BJ (cell line): Measurements from ENCODE around the gene ETFBKMT. TPM values are rescaled to one million over a fixed set of nuclear protein-coding genes. Genes with fewer than 3 reads are reported as not detected.
A peak's percentile ranks its signal among the peaks of the same experiment; 100 is the strongest.

Experiments used
- CTCF ChIA-PET: fragments of 350-600 bp; formaldehyde crosslinking; extraction: SDS; loops from one replicate; lab custom pipeline; 2021; ENCODE audit warnings: antibody characterized with exemption, inconsistent platforms; lab: Yijun Ruan, JAX
- POLR2A ChIA-PET: fragments of 300-600 bp; sonication (Branson Sonifier 250); formaldehyde crosslinking; extraction: SDS; loops from one replicate; lab custom pipeline; 2021; ENCODE audit warnings: antibody characterized with exemption; lab: Charles Lee
- DNase-seq: peaks from one replicate; pipeline ENCODE4 v3.0.0-alpha.2; 2011; ENCODE audit warnings: low read depth
- H3K27me3 ChIP-seq: 2 replicates; pipeline ENCODE4 v1.6.0; 2011; ENCODE audit warnings: low read length; ENCODE audit not compliant: control insufficient read depth, insufficient read depth
- H3K36me3 ChIP-seq: 2 replicates; pipeline ENCODE4 v1.5.1; 2011; ENCODE audit warnings: low read length; ENCODE audit not compliant: control insufficient read depth, insufficient read depth
- H3K4me3 ChIP-seq: 2 replicates; pipeline ENCODE4 v1.5.1; 2011; ENCODE audit warnings: low read depth, mild to moderate bottlenecking, control low read depth, low read length
- polyA plus RNA-seq: library from polyadenylated mRNA; depleted of rRNA; stranded (reverse); fragments of >200 nt; gene quantifications from 2 replicates; pipeline ENCODE4 v1.2.3, GENCODE V29; 2011
- TF ChIP-seq, protein P1 (sequence below): IDR thresholded peaks from 2 replicates; pipeline ENCODE4 v1.5.1; 2011; ENCODE audit warnings: low read depth, mild to moderate bottlenecking, control low read depth, inconsistent platforms, low read length, moderate library complexity; ENCODE audit not compliant: insufficient read depth

ETFBKMT gene
- polyA plus RNA-seq, 1 experiment, result 0.94 TPM

DNA sequence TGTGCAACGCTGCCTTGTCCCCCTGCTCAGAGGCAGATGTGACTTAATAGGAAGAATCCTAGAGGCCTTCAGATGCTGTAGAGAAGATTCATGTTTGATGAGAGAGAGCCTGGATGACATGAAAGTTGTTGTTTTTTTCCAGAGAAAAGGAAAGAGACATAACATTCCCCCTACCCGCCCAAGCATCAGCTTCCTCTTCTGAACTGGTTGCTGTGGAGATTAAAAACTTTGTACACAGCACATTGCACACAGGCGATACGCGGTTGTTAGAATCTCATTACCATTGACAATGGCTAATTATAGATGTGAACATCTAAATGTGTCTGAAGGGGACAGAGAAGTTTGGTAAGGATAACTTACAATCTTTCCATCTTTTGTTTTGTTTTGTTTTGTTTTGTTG is 13.6 kb upstream of the ETFBKMT start:
- ChIA-PET POLR2A (no interaction called here), CTCF (interaction anchor here (0.9 to 1.2 kb wide), 2 partner anchors 10 to 394 kb away, joined by 3 read pairs; no protein-coding TSS in a partner anchor)
- DNase-seq, result no peak
- H3K36me3 ChIP-seq, result no peaks in the 10 kb centered on the region
- H3K27me3 ChIP-seq, result no peaks in the 10 kb centered on the region
- H3K4me3 ChIP-seq, result no peak overlapping the region
- TF ChIP-seq, protein P1, sequence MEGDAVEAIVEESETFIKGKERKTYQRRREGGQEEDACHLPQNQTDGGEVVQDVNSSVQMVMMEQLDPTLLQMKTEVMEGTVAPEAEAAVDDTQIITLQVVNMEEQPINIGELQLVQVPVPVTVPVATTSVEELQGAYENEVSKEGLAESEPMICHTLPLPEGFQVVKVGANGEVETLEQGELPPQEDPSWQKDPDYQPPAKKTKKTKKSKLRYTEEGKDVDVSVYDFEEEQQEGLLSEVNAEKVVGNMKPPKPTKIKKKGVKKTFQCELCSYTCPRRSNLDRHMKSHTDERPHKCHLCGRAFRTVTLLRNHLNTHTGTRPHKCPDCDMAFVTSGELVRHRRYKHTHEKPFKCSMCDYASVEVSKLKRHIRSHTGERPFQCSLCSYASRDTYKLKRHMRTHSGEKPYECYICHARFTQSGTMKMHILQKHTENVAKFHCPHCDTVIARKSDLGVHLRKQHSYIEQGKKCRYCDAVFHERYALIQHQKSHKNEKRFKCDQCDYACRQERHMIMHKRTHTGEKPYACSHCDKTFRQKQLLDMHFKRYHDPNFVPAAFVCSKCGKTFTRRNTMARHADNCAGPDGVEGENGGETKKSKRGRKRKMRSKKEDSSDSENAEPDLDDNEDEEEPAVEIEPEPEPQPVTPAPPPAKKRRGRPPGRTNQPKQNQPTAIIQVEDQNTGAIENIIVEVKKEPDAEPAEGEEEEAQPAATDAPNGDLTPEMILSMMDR, result no peak

DNA sequence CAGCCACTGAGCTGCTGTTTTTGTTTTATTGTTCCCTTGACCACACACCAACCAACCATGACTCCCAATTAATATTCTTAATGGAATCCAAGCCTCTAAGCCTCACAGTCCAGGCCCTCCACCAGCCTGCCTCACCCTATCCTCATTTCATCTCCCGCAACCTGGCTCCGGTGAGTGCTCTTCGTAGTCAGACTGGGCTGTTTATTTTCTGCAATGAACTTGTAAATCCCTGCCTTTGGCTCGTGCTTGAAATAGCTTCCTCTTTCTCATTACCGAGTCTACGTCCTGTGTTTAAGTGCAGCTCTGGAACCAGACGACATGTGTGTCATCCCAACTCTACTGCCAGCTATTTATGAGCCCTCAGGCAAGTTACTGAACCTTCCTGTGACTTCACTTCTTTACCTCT is 12.4 kb upstream of the ETFBKMT start:
- H3K4me3 ChIP-seq, result no peak overlapping the region
- POLR2A ChIA-PET, result no interaction called here
- CTCF ChIA-PET, result interaction anchor here (0.7 to 1.3 kb wide), 6 partner anchors 9 to 414 kb away, joined by 3 read pairs; no protein-coding TSS in a partner anchor
- no peaks in the 10 kb centered on the region for H3K36me3 ChIP-seq
- TF ChIP-seq, protein P1, result no peak
- no peaks in the 10 kb centered on the region for H3K27me3 ChIP-seq
- peak; percentile 24 for DNase-seq

DNA sequence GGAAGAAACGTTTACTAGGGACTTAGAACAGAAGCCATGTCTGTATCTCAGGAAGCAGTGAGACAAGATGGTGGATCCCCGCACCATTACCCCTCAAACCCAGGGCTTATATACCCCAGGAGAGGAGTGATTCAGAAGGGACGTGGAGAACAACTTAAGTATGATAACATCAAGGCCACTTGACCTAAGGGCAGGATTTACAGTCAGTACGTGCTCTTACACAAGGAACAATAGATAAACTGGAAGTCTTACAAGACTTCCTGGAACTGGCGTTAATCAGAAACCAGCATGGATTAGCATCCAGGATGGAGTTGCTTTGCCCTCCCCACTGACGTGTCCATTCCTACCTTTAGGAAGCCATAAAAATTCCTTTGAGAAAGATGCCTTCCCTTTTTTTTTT is 8.6 kb upstream of the ETFBKMT start:
- H3K36me3 ChIP-seq, result no peaks in the 10 kb centered on the region
- no peak for DNase-seq
- ChIA-PET CTCF (no interaction called here), POLR2A (interaction anchor here (0.6 kb wide), 1 partner anchor 219 kb away, joined by 3 read pairs; no protein-coding TSS in a partner anchor)
- no peaks in the 10 kb centered on the region for H3K27me3 ChIP-seq
- TF ChIP-seq, protein P1, result no peak
- H3K4me3 ChIP-seq, result no peak overlapping the region

DNA sequence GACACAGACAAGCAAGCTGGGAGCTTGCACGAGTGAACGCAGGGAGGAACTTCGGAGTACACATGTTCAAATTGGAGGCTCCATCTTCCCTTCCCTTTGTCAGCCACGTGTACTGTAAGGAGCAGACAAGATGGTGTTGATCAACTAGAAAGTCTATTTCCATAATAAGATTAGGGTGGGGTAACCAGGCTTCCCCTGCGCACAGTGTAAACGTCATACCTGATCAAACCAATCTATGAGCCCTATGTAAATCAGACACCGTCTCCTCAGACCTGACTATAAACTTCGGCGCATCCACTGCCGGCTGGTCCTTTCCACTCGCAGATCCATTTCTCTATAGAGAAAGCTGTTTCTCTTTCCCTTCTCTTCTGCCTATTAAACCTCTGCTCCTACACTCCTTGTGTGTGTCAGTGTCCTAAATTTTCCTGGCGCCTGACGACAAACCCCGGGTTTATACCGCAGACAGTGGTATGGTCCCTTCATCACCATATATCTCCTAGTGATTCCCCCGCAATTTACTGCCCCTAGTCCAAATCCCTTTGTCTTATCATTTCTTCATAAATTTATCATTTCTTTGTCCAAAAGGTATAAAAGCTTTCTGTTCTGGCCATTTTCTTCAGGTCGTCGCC is 7.5 kb upstream of the ETFBKMT start:
- H3K36me3 ChIP-seq, result no peaks in the 10 kb centered on the region
- no peak overlapping the region for H3K4me3 ChIP-seq
- DNase-seq, result no peak
- POLR2A ChIA-PET, result interaction anchor here (0.7 kb wide), 1 partner anchor 9 kb away, joined by 4 read pairs; no protein-coding TSS in a partner anchor
- TF ChIP-seq, protein P1, result no peak
- H3K27me3 ChIP-seq, result no peaks in the 10 kb centered on the region
- CTCF ChIA-PET, result interaction anchor here (1.2 to 2.3 kb wide), 10 partner anchors 8 to 1104 kb away, joined by 3 to 16 read pairs (median 6); partner anchors contain the start of gene YARS2

DNA sequence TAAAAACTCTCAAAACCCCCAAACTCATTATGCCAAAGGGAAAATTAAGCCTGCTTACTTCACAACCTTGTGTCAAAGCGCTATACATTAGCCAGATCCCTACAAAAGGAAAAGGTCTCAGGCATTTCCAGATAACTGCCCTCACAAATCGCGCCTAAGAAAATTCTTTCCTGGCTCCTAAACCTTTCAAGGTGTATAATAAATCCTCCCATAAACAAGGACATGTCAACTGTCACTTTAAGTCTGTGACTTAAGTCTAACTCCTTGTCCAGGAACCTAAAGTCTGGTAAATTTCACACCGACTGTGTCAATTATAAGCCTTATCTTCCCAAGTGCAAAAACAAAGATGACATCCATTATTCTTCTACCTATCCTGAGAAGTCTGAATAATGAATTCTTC is 4.3 kb upstream of the ETFBKMT start:
- no peak for DNase-seq
- TF ChIP-seq, protein P1, result no peak
- H3K4me3 ChIP-seq, result no peak overlapping the region
- ChIA-PET POLR2A (no interaction called here), CTCF (interaction anchor here (0.6 to 1.1 kb wide), 2 partner anchors 403 to 1063 kb away, joined by 3 read pairs; no protein-coding TSS in a partner anchor)
- H3K36me3 ChIP-seq, result no peaks in the 10 kb centered on the region
- H3K27me3 ChIP-seq, result no peaks in the 10 kb centered on the region
